Brain microvascular endothelial cell (primary cell): ENCODE data around the gene ITGB2.

Source experiments
- DNase-seq: peaks from one replicate; pipeline ENCODE4 v3.0.0-alpha.2; 2020
- H3K27ac ChIP-seq: fragments of 250-450 bp; sonication (Bioruptor Pico); 2 replicates; pipeline ENCODE4 v1.5.1; 2020; ENCODE audit warnings: mild to moderate bottlenecking, moderate library complexity
- H3K27me3 ChIP-seq: fragments of 250-450 bp; sonication (Bioruptor Pico); replicated peaks from 2 replicates; pipeline ENCODE4 v1.5.1; 2020; ENCODE audit warnings: mild to moderate bottlenecking
- H3K36me3 ChIP-seq: fragments of 250-450 bp; sonication (Bioruptor Pico); replicated peaks from 2 replicates; pipeline ENCODE4 v1.5.1; 2020; ENCODE audit warnings: mild to moderate bottlenecking
- H3K4me3 ChIP-seq: 2 replicates; pipeline ENCODE4 v1.5.1; 2011; ENCODE audit warnings: low read depth, mild to moderate bottlenecking, control low read depth, low read length, moderate library complexity
- CTCF ChIP-seq: IDR thresholded peaks from 2 replicates; pipeline ENCODE4 v1.5.1; 2011; ENCODE audit warnings: low read depth, mild to moderate bottlenecking, moderate library complexity, low read length, control low read depth, inconsistent platforms; ENCODE audit errors: missing control alignments
- in situ Hi-C: cut with HindIII; loops from 2 replicates; pipeline ENCODE4 v1.10.0; 2017; ENCODE audit warnings: low sequenced_read_pairs, low pct_ligation_motif_present

ITGB2 gene

GRCh38 chr21:44865561-44866280 is 55.0 kb downstream of the ITGB2 start:
- Histone ChIP-seq H3K27ac (no peak overlapping the region), H3K27me3 (no peaks in the 10 kb centered on the region), H3K36me3 (peaks cover 31% of the 10 kb centered on the region), H3K4me3 (no peak overlapping the region)
- no peak for DNase-seq
- TF ChIP-seq CTCF = no peak
- in situ Hi-C loops = no loop called here

GRCh38 chr21:44862869-44863685 is 57.6 kb downstream of the ITGB2 start:
- Histone ChIP-seq H3K27ac (no peak overlapping the region), H3K36me3 (peaks cover 40% of the 10 kb centered on the region)
- in situ Hi-C loops = no loop called here

GRCh38 chr21:44858791-44859190 is 61.9 kb downstream of the ITGB2 start:
- Histone ChIP-seq H3K4me3 (no peak overlapping the region), H3K27ac (no peak overlapping the region), H3K36me3 (peaks cover 47% of the 10 kb centered on the region), H3K27me3 (no peaks in the 10 kb centered on the region)
- no peak for TF ChIP-seq CTCF
- in situ Hi-C loops = loop anchor here (10.0 kb wide), 1 partner anchor 54 kb away; the partner anchor contains the start of gene UBE2G2
- no peak for DNase-seq

More at GRCh38 chr21:44862869-44863685, 57.6 kb downstream of the ITGB2 start:
- DNase-seq = no peak
- TF ChIP-seq CTCF = no peak
- Histone ChIP-seq H3K4me3 (no peak overlapping the region), H3K27me3 (no peaks in the 10 kb centered on the region)

- no peak for TF ChIP-seq CTCF
- in situ Hi-C loops = loop anchor here (10.0 kb wide), 1 partner anchor 53 kb away; the partner anchor contains the start of gene UBE2G2
- Histone ChIP-seq H3K27ac (no peak overlapping the region), H3K36me3 (peaks cover 45% of the 10 kb centered on the region), H3K27me3 (no peaks in the 10 kb centered on the region), H3K4me3 (no peak overlapping the region)
- no peak for DNase-seq
Observed at GRCh38 chr21:44858291-44858690, 62.4 kb downstream of the ITGB2 start.

- in situ Hi-C loops = loop anchor here (10.0 kb wide), 1 partner anchor 53 kb away; the partner anchor contains the start of gene UBE2G2
- Histone ChIP-seq H3K36me3 (peaks cover 47% of the 10 kb centered on the region), H3K27me3 (no peaks in the 10 kb centered on the region), H3K4me3 (no peak overlapping the region), H3K27ac (no peak overlapping the region)
- no peak for TF ChIP-seq CTCF
- no peak for DNase-seq
Observed at GRCh38 chr21:44857127-44857892, 63.4 kb downstream of the ITGB2 start.
